Mucosa of stomach (tissue), 1 donor: ENCODE data around the gene UTP20.
"Not testable (repeated sequence)": the region's sequence is repeated elsewhere in the genome, so short reads cannot be mapped to it uniquely, and the experiment has no call there.

Experiments used
- H3K27me3 ChIP-seq: one replicate; pipeline ENCODE4 v1.7.0; 2013; ENCODE audit warnings: mild to moderate bottlenecking, low read length; ENCODE audit not compliant: control insufficient read depth, insufficient read depth
- H3K36me3 ChIP-seq: one replicate; pipeline ENCODE4 v1.7.0; 2013; ENCODE audit warnings: low read length; ENCODE audit not compliant: control insufficient read depth, insufficient read depth
- H3K4me1 ChIP-seq: one replicate; pipeline ENCODE4 v1.7.0; 2013; ENCODE audit warnings: mild to moderate bottlenecking, low read length; ENCODE audit not compliant: control insufficient read depth, insufficient read depth
- H3K4me3 ChIP-seq: one replicate; pipeline ENCODE4 v1.7.0; 2013; ENCODE audit warnings: low read length
- H3K9ac ChIP-seq: one replicate; pipeline ENCODE4 v1.7.0; 2013; ENCODE audit warnings: mild to moderate bottlenecking, low read length, moderate library complexity
- H3K9me3 ChIP-seq: one replicate; pipeline ENCODE4 v1.7.0; 2013; ENCODE audit warnings: mild to moderate bottlenecking, low read length, moderate library complexity; ENCODE audit not compliant: control insufficient read depth
- donor health status: Pancreatic carcinoma.

The UTP20 gene

GRCh38 chr12:101328917-101329316 lies 49.0 kb downstream of the UTP20 start:
- Histone ChIP-seq H3K36me3 (no peaks in the 10 kb centered on the region), H3K4me3 (no peak overlapping the region), H3K9me3 (no peaks in the 10 kb centered on the region), H3K4me1 (no peaks in the 10 kb centered on the region), H3K9ac (no peak overlapping the region), H3K27me3 (no peaks in the 10 kb centered on the region)

- Histone ChIP-seq H3K4me3 (no peak overlapping the region), H3K36me3 (no peaks in the 10 kb centered on the region), H3K9me3 (no peaks in the 10 kb centered on the region), H3K9ac (no peak overlapping the region), H3K4me1 (no peaks in the 10 kb centered on the region), H3K27me3 (no peaks in the 10 kb centered on the region)
These were observed 50.7 kb downstream of the UTP20 start for GRCh38 chr12:101330631-101331030.

- no peaks in the 10 kb centered on the region for H3K27me3 ChIP-seq
- no peaks in the 10 kb centered on the region for H3K9me3 ChIP-seq
- no peak overlapping the region for H3K4me3 ChIP-seq
- H3K4me1 ChIP-seq = no peaks in the 10 kb centered on the region
- H3K9ac ChIP-seq = no peak overlapping the region
- H3K36me3 ChIP-seq = no peaks in the 10 kb centered on the region
These were observed 56.5 kb downstream of the UTP20 start for GRCh38 chr12:101336437-101336836.

- Histone ChIP-seq H3K36me3 (no peaks in the 10 kb centered on the region), H3K9ac (no peak overlapping the region), H3K27me3 (no peaks in the 10 kb centered on the region), H3K4me1 (no peaks in the 10 kb centered on the region), H3K4me3 (no peak overlapping the region), H3K9me3 (no peaks in the 10 kb centered on the region)
These were observed 58.2 kb downstream of the UTP20 start for GRCh38 chr12:101338087-101338486.

GRCh38 chr12:101343893-101344292 lies 64.0 kb downstream of the UTP20 start:
- H3K4me1 ChIP-seq = no peaks in the 10 kb centered on the region
- no peaks in the 10 kb centered on the region for H3K27me3 ChIP-seq
- H3K4me3 ChIP-seq = no peak overlapping the region
- H3K36me3 ChIP-seq = no peaks in the 10 kb centered on the region
- H3K9ac ChIP-seq = no peak overlapping the region
- H3K9me3 ChIP-seq = no peaks in the 10 kb centered on the region

- Histone ChIP-seq H3K36me3 (no peaks in the 10 kb centered on the region), H3K9me3 (no peaks in the 10 kb centered on the region), H3K27me3 (no peaks in the 10 kb centered on the region), H3K4me3 (no peak overlapping the region), H3K4me1 (no peaks in the 10 kb centered on the region), H3K9ac (no peak overlapping the region)
These were observed 71.8 kb downstream of the UTP20 start for GRCh38 chr12:101351682-101352081.

GRCh38 chr12:101356794-101357193 lies 76.9 kb downstream of the UTP20 start:
- H3K9me3 ChIP-seq = no peaks in the 10 kb centered on the region
- no peaks in the 10 kb centered on the region for H3K36me3 ChIP-seq
- no peak overlapping the region for H3K4me3 ChIP-seq
- H3K27me3 ChIP-seq = no peaks in the 10 kb centered on the region
- no peaks in the 10 kb centered on the region for H3K4me1 ChIP-seq
- H3K9ac ChIP-seq = no peak overlapping the region

- H3K4me1 ChIP-seq = no peaks in the 10 kb centered on the region
- H3K27me3 ChIP-seq = no peaks in the 10 kb centered on the region
- no peak overlapping the region for H3K4me3 ChIP-seq
- H3K9ac ChIP-seq = no peak overlapping the region
- H3K9me3 ChIP-seq = no peaks in the 10 kb centered on the region
- no peaks in the 10 kb centered on the region for H3K36me3 ChIP-seq
These were observed 81.5 kb downstream of the UTP20 start for GRCh38 chr12:101361455-101361854.

- no peaks in the 10 kb centered on the region for H3K9me3 ChIP-seq
- H3K4me1 ChIP-seq = no peaks in the 10 kb centered on the region
- no peaks in the 10 kb centered on the region for H3K36me3 ChIP-seq
- no peak overlapping the region for H3K9ac ChIP-seq
- no peaks in the 10 kb centered on the region for H3K27me3 ChIP-seq
- H3K4me3 ChIP-seq = no peak overlapping the region
These were observed 88.1 kb downstream of the UTP20 start for GRCh38 chr12:101368016-101368415.

- Histone ChIP-seq H3K27me3 (no peaks in the 10 kb centered on the region), H3K36me3 (no peaks in the 10 kb centered on the region), H3K4me1 (no peaks in the 10 kb centered on the region), H3K9me3 (no peaks in the 10 kb centered on the region), H3K9ac (no peak overlapping the region), H3K4me3 (no peak overlapping the region)
These were observed 92.5 kb downstream of the UTP20 start for GRCh38 chr12:101372431-101372830.

- Histone ChIP-seq H3K4me3 (no peak overlapping the region), H3K27me3 (no peaks in the 10 kb centered on the region), H3K36me3 (no peaks in the 10 kb centered on the region), H3K9ac (no peak overlapping the region), H3K9me3 (no peaks in the 10 kb centered on the region), H3K4me1 (no peaks in the 10 kb centered on the region)
These were observed 95.7 kb downstream of the UTP20 start for GRCh38 chr12:101375573-101375972.

GRCh38 chr12:101379149-101379548 lies 99.2 kb downstream of the UTP20 start:
- no peaks in the 10 kb centered on the region for H3K9me3 ChIP-seq
- no peaks in the 10 kb centered on the region for H3K27me3 ChIP-seq
- H3K36me3 ChIP-seq = no peaks in the 10 kb centered on the region
- H3K4me1 ChIP-seq = no peaks in the 10 kb centered on the region
- H3K9ac ChIP-seq = no peak overlapping the region
- H3K4me3 ChIP-seq = no peak overlapping the region

- H3K4me3 ChIP-seq, H3K36me3 ChIP-seq, H3K4me1 ChIP-seq, H3K9me3 ChIP-seq, H3K27me3 ChIP-seq, H3K9ac ChIP-seq: not testable (repeated sequence)
These were observed 111.3 kb downstream of the UTP20 start for GRCh38 chr12:101391181-101391580.
